ENCODE results near the gene SENP6.

- no peak for TF ChIP-seq CTCF (IDR thresholded peaks at IDR 0.05)
- no peak for TF ChIP-seq EZH2 (IDR thresholded peaks at IDR 0.05; ENCODE audit: borderline replicate concordance, insufficient read depth, low read depth, low read length, poor library complexity, severe bottlenecking)
These were observed 147.3 kb downstream of the SENP6 start, which contains the start of gene MYO6 for GRCh38 chr6:75748743-75749538.

Data from B cell (primary cell).